ENCODE results near the gene DCAF8L1.

GRCh38 chrX:27953171-27953570 is 28.1 kb downstream of the DCAF8L1 start:
- TF ChIP-seq POLR2AphosphoS5 (IDR thresholded peaks at IDR 0.05; ENCODE audit: insufficient read depth in 1 of 2, low read depth in 1 of 2) (no peak), POLR2A (IDR thresholded peaks at IDR 0.05) (no peak), CTCF (IDR thresholded peaks at IDR 0.05) (no peak)

Measured in vagina (tissue), 2 donors.